G401.6 (cell line): ENCODE results near the gene CD1B.
"Not testable (repeated sequence)": the region's sequence is repeated elsewhere in the genome, so short reads cannot be mapped to it uniquely, and the experiment has no call there.

ENCODE experiments used
- FAIRE-seq: peaks from 2 replicates; lab custom pipeline; 2012; peaks lifted over from hg19 to GRCh38; lab: Jason Lieb, UNC

CD1B gene

DNA sequence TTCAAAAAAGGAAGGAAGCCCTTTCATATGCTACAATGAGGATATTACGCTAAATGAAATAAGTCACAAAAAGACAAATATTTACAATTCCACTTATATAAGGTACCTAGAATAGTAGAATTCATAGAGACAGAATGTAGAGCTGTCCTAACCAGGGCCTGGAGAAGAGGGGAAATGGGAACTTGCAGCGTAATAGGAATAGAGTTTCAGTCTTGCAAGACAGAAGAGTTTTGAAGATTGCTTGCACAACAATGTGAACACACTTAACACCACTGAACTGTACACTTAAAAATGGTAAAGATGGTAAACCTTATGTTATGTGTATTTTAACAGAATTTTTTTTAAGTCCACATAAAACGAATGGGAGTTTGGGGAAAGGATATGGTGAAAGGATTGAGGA, 2.9 kb downstream of the CD1B start:
- FAIRE-seq = no peak

DNA sequence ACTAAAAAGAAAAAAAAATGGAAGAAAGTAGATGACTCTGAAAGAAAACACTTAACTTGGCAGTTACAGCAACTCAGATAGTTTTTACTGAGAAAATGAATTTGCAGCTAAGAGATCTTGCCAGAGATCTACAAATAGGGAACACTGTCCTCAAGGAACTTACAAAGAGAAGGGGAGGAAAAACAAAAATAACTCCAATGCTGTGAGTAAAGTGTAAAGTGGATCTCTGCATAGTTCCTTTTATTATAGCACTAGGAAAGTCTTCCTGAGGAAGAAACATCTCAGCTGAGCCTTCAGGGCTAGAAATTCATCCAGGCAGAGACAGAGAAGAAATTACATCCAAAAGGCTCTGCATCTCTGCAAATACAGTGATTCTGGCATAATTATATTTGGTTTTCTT, 3.9 kb downstream of the CD1B start:
- no peak for FAIRE-seq

DNA sequence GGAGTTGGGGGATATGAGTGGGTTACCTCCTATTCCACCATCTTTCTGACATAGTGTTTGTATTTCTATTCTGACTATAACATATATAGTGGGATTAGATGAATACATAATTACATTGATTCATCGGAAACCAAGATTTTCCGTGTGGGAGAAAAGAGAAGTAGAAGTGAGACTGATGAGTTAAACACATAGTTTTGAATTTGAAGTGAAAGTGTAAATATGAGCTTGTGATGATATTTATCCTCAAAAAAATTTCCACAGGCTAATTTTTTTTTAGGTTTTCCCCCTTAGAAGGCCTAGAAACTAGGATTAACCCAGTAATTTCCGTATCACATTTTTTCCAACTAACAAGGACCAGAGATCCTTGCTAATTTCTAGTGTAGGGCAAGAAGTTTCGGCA, 6.9 kb downstream of the CD1B start:
- no peak for FAIRE-seq

DNA sequence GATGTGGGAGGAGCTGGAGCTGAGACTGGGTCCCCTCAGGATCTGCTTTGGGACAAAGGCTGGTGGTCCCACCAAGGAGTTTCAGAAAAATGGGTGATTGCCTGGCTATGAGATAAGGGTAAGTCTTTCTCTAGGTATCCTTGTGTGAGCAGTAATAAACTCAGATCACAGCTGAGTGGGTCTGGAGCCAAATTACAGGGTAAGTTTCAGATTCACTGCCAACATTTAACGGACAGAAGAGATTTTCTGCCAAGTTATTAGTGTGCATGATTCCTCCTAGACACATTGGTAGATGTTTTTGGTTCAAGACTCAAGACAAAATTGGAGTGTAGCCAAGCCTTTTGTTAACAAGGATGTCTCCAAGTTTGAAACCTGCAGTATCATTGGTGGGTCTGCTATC, 7.5 kb downstream of the CD1B start:
- FAIRE-seq = no peak

DNA sequence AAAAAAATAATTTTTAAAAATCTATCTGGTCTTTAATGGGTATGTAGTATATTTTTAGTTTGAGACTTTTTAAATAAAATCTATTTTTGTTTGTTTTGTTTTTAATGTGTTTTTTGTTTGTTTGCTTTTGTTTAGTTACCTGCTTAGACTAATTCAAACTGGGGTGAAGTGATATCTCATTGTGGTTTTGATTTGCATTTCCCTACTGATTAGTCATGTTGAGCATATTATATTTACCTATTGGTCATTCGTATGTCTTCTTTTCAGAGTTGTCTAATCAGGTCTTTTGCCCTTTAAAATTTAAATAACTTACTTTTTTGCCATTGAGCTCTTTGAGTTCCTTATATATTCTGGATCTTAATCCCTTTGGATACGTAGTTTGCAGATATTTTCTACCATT, 20.3 kb downstream of the CD1B start:
- FAIRE-seq = no peak

GRCh38 chr1:158310623-158311022, 20.7 kb downstream of the CD1B start:
- no peak for FAIRE-seq

DNA sequence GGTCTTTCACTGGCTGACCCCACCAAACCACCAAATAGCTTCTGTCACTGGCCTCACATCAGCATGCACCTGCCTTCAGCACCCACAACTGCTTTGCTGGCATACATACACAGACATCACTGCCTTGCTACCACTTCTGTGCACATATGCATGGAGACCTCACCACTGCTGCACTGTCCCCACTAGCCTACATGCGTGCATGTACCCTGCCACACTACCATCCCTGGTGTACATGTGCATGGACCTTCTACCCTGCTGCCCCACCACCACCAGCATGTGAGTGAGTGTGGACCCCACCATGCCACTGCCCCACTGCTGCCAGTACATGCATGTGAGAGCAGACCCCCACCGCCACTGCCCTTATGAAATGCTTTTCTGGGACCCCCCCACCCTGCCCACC, 35.5 kb downstream of the CD1B start:
- no peak for FAIRE-seq

- no peak for FAIRE-seq
Observed at GRCh38 chr1:158290321-158290844, 40.9 kb downstream of the CD1B start.

DNA sequence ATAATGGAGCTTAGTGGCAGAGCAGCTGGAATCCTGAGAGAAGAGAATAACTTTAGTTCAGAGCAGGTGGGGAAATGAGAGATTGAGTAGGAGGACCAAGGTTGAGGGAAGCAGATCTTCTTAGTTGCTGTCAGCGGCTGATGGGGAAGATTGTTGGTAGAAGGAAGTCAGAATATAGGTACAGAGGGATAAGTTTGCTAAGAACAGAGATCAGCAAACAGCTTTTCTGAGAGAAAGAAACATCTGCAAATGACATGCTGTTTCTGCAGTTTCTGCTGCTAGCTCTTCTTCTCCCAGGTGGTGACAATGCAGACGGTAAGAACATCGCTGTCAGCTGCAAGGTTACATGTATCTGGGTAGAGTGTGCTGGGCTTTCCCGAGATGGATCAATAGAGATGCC, 41.5 kb downstream of the CD1B start, which contains the start of gene CD1C:
CD1C (plus strand) TSS at position 113 of the 400 bp plus-strand sequence; CDS start at position 255, 142 bp downstream.
- FAIRE-seq = no peak

- FAIRE-seq = no peak
Observed at GRCh38 chr1:158286941-158287346, 44.4 kb downstream of the CD1B start.

DNA sequence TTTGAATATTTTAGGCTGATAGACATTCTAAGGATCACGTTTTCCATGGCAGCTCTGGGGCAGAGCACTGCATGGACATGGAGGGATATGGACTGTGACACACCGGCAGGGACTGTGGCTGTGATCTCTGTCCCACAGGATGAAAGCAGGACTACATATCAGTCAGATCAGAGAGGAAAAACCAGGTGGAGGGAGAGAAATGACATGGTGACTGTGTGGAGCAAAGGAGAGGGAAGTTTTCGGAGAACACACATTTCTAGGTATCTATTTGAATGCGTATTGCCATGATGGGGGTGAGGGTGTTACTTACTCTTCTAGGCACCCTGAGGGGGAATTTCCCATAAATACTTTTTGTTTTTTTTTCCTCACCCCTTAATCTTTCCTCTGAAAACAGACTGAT, 44.8 kb downstream of the CD1B start:
- FAIRE-seq = no peak

- FAIRE-seq = no peak
Observed at GRCh38 chr1:158285756-158286241, 45.5 kb downstream of the CD1B start.

DNA sequence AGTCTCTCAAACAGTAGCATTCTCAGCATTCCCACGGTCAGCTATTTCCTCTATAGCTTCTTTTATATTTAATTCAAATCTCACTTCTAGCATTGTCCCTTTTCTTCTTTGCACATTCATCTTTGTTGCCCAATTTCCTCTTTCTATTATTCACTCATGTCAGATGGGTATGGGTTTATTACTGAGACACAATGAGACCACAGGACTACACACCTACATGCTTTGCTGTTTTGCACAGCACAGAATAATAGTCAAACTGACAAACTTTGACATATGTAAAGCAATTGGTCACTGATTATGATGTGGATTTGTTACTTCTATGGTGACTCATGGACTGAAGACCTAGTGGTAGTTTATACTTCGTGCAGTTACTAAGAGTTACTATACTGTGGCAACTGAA, 47.4 kb downstream of the CD1B start:
- FAIRE-seq = no peak

DNA sequence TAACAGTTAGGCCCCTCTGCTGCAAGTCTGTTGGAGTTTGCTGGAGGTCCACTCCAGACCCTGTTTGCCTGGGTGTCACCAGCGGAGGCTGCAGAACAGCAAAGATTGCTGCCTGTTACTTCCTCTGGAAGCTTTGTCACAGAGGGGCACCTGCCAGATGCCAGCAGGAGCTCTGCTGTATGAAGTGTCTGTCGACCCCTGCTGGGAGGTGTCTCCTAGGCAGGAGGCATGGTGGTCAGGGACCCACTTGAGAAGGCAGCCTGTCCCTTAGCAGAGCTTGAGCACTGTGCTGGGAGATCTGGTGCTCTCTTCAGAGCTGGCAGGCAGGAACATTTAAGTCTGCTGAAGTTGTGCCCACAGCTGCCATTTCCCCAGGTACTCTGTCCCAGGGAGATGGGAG, 48.9 kb downstream of the CD1B start:
- not testable (repeated sequence) for FAIRE-seq
